Measurements from ENCODE around the gene MAP3K2. TPM values are rescaled to one million over a fixed set of nuclear protein-coding genes. Genes with fewer than 3 reads are reported as not detected.
A peak's percentile ranks its signal among the peaks of the same experiment; 100 is the strongest.

Gene MAP3K2
- total and polyA plus RNA-seq, 4 donors, result 17.7 to 51.0 (median 35.0) TPM

GRCh38 chr2:127314193-127314988 is 73.4 kb downstream of the MAP3K2 start:
- no peaks in the 10 kb centered on the region for H3K27me3 ChIP-seq (ENCODE audit: control insufficient read depth, insufficient read depth, low read length)
- no peaks in the 10 kb centered on the region for H3K9me3 ChIP-seq (ENCODE audit: control insufficient read depth, insufficient read depth, low read length)
- no peak for DNase-seq (ENCODE audit: low read depth in 4 of 6, low spot score in 6 of 6)
- H3K4me1 ChIP-seq (ENCODE audit: control insufficient read depth, insufficient read depth, low read length), result no peaks in the 10 kb centered on the region
- no peak overlapping the region for H3K27ac ChIP-seq (ENCODE audit: low read depth, low read length)
- H3K4me3 ChIP-seq (ENCODE audit: low read depth, low read length), result no peak overlapping the region
- peaks cover 34% of the 10 kb centered on the region for H3K36me3 ChIP-seq (ENCODE audit: control insufficient read depth, insufficient read depth, low read length)
- WGBS (ENCODE audit: insufficient coverage), result no CpG with 5 or more reads among the region's 7 CpGs

GRCh38 chr2:127313406-127313805 is 74.4 kb downstream of the MAP3K2 start:
- no peak overlapping the region for H3K4me3 ChIP-seq (ENCODE audit: low read depth, low read length)
- H3K4me1 ChIP-seq (ENCODE audit: control insufficient read depth, insufficient read depth, low read length), result no peaks in the 10 kb centered on the region
- peaks cover 30% of the 10 kb centered on the region for H3K36me3 ChIP-seq (ENCODE audit: control insufficient read depth, insufficient read depth, low read length)
- no peaks in the 10 kb centered on the region for H3K9me3 ChIP-seq (ENCODE audit: control insufficient read depth, insufficient read depth, low read length)
- H3K27ac ChIP-seq (ENCODE audit: low read depth, low read length), result no peak overlapping the region
- no peak for DNase-seq (ENCODE audit: low read depth in 4 of 6, low spot score in 6 of 6)
- no CpG with 5 or more reads among the region's 3 CpGs for WGBS (ENCODE audit: insufficient coverage)
- H3K27me3 ChIP-seq (ENCODE audit: control insufficient read depth, insufficient read depth, low read length), result no peaks in the 10 kb centered on the region

GRCh38 chr2:127310980-127311379 is 76.8 kb downstream of the MAP3K2 start:
- H3K27me3 ChIP-seq (ENCODE audit: control insufficient read depth, insufficient read depth, low read length), result no peaks in the 10 kb centered on the region
- H3K4me3 ChIP-seq (ENCODE audit: low read depth, low read length), result no peak overlapping the region
- WGBS (ENCODE audit: insufficient coverage), result 100% methylated on average over 1 of the region's 3 CpGs
- no peak overlapping the region for H3K27ac ChIP-seq (ENCODE audit: low read depth, low read length)
- peaks cover 23% of the 10 kb centered on the region for H3K36me3 ChIP-seq (ENCODE audit: control insufficient read depth, insufficient read depth, low read length)
- no peaks in the 10 kb centered on the region for H3K4me1 ChIP-seq (ENCODE audit: control insufficient read depth, insufficient read depth, low read length)
- DNase-seq (ENCODE audit: low read depth in 4 of 6, low spot score in 6 of 6), result no peak
- no peaks in the 10 kb centered on the region for H3K9me3 ChIP-seq (ENCODE audit: control insufficient read depth, insufficient read depth, low read length)

- DNase-seq (ENCODE audit: low read depth in 4 of 6, low spot score in 6 of 6), result no peak
- H3K36me3 ChIP-seq (ENCODE audit: control insufficient read depth, insufficient read depth, low read length), result peaks cover 18% of the 10 kb centered on the region
- no peak overlapping the region for H3K27ac ChIP-seq (ENCODE audit: low read depth, low read length)
- H3K4me3 ChIP-seq (ENCODE audit: low read depth, low read length), result no peak overlapping the region
- no CpG with 5 or more reads among the region's 4 CpGs for WGBS (ENCODE audit: insufficient coverage)
- H3K27me3 ChIP-seq (ENCODE audit: control insufficient read depth, insufficient read depth, low read length), result no peaks in the 10 kb centered on the region
- no peaks in the 10 kb centered on the region for H3K9me3 ChIP-seq (ENCODE audit: control insufficient read depth, insufficient read depth, low read length)
- H3K4me1 ChIP-seq (ENCODE audit: control insufficient read depth, insufficient read depth, low read length), result no peaks in the 10 kb centered on the region
Observed at GRCh38 chr2:127309468-127309867, 78.3 kb downstream of the MAP3K2 start.

GRCh38 chr2:127308586-127309138 is 79.1 kb downstream of the MAP3K2 start:
- H3K4me3 ChIP-seq (ENCODE audit: low read depth, low read length), result no peak overlapping the region
- no peaks in the 10 kb centered on the region for H3K4me1 ChIP-seq (ENCODE audit: control insufficient read depth, insufficient read depth, low read length)
- 86% methylated on average over 5 of the region's 7 CpGs for WGBS (ENCODE audit: insufficient coverage)
- no peaks in the 10 kb centered on the region for H3K9me3 ChIP-seq (ENCODE audit: control insufficient read depth, insufficient read depth, low read length)
- H3K27me3 ChIP-seq (ENCODE audit: control insufficient read depth, insufficient read depth, low read length), result no peaks in the 10 kb centered on the region
- peaks cover 10% of the 10 kb centered on the region for H3K36me3 ChIP-seq (ENCODE audit: control insufficient read depth, insufficient read depth, low read length)
- no peak for DNase-seq (ENCODE audit: low read depth in 4 of 6, low spot score in 6 of 6)
- no peak overlapping the region for H3K27ac ChIP-seq (ENCODE audit: low read depth, low read length)

GRCh38 chr2:127305990-127306585 is 81.7 kb downstream of the MAP3K2 start:
- H3K36me3 ChIP-seq (ENCODE audit: control insufficient read depth, insufficient read depth, low read length), result peaks cover 3% of the 10 kb centered on the region
- no peak for DNase-seq (ENCODE audit: low read depth in 4 of 6, low spot score in 6 of 6)
- no peaks in the 10 kb centered on the region for H3K9me3 ChIP-seq (ENCODE audit: control insufficient read depth, insufficient read depth, low read length)
- WGBS (ENCODE audit: insufficient coverage), result 100% methylated on average over 1 of the region's 4 CpGs
- H3K4me1 ChIP-seq (ENCODE audit: control insufficient read depth, insufficient read depth, low read length), result no peaks in the 10 kb centered on the region
- H3K27me3 ChIP-seq (ENCODE audit: control insufficient read depth, insufficient read depth, low read length), result no peaks in the 10 kb centered on the region
- no peak overlapping the region for H3K4me3 ChIP-seq (ENCODE audit: low read depth, low read length)
- no peak overlapping the region for H3K27ac ChIP-seq (ENCODE audit: low read depth, low read length)

- H3K4me1 ChIP-seq (ENCODE audit: control insufficient read depth, insufficient read depth, low read length), result no peaks in the 10 kb centered on the region
- DNase-seq (ENCODE audit: low read depth in 4 of 6, low spot score in 6 of 6), result no peak
- H3K9me3 ChIP-seq (ENCODE audit: control insufficient read depth, insufficient read depth, low read length), result no peaks in the 10 kb centered on the region
- no peaks in the 10 kb centered on the region for H3K27me3 ChIP-seq (ENCODE audit: control insufficient read depth, insufficient read depth, low read length)
- H3K4me3 ChIP-seq (ENCODE audit: low read depth, low read length), result no peak overlapping the region
- WGBS (ENCODE audit: insufficient coverage), result no CpG with 5 or more reads among the region's 1 CpG
- H3K27ac ChIP-seq (ENCODE audit: low read depth, low read length), result no peak overlapping the region
- H3K36me3 ChIP-seq (ENCODE audit: control insufficient read depth, insufficient read depth, low read length), result no peaks in the 10 kb centered on the region
Observed at GRCh38 chr2:127302168-127302567, 85.6 kb downstream of the MAP3K2 start.

- DNase-seq (ENCODE audit: low read depth in 4 of 6, low spot score in 6 of 6), result peak; percentile 68 to 98 (median 83)
- H3K27me3 ChIP-seq (ENCODE audit: control insufficient read depth, insufficient read depth, low read length), result no peaks in the 10 kb centered on the region
- WGBS (ENCODE audit: insufficient coverage), result under 1% methylated on average over 49 of the region's 55 CpGs
Observed at GRCh38 chr2:127293748-127294562, 93.8 kb downstream of the MAP3K2 start, which contains the start of gene ERCC3. Gene ERCC3, minus strand, starts transcription at chr2:127294144. Its CDS starts 63 bp downstream, at chr2:127294081.

GRCh38 chr2:127293386-127293747 is 94.4 kb downstream of the MAP3K2 start:
- 9% methylated on average over 13 of the region's 13 CpGs for WGBS (ENCODE audit: insufficient coverage)
- H3K36me3 ChIP-seq (ENCODE audit: control insufficient read depth, insufficient read depth, low read length), result peaks cover 38% of the 10 kb centered on the region
- peak in 1 of 6 donors; percentile 1 for DNase-seq (ENCODE audit: low read depth in 4 of 6, low spot score in 6 of 6)
- H3K27me3 ChIP-seq (ENCODE audit: control insufficient read depth, insufficient read depth, low read length), result no peaks in the 10 kb centered on the region
- H3K9me3 ChIP-seq (ENCODE audit: control insufficient read depth, insufficient read depth, low read length), result no peaks in the 10 kb centered on the region
- no peak overlapping the region for H3K27ac ChIP-seq (ENCODE audit: low read depth, low read length)
- peak overlapping the region; percentile 74 for H3K4me3 ChIP-seq (ENCODE audit: low read depth, low read length)
- peaks cover 6% of the 10 kb centered on the region for H3K4me1 ChIP-seq (ENCODE audit: control insufficient read depth, insufficient read depth, low read length)

More at GRCh38 chr2:127293748-127294562, 93.8 kb downstream of the MAP3K2 start, which contains the start of gene ERCC3:
- Histone ChIP-seq H3K36me3 (ENCODE audit: control insufficient read depth, insufficient read depth, low read length) (peaks cover 33% of the 10 kb centered on the region), H3K4me1 (ENCODE audit: control insufficient read depth, insufficient read depth, low read length) (peaks cover 6% of the 10 kb centered on the region), H3K4me3 (ENCODE audit: low read depth, low read length) (peak within 1 kb of the TSS; percentile 74), H3K27ac (ENCODE audit: low read depth, low read length) (no peak within 1 kb of the TSS), H3K9me3 (ENCODE audit: control insufficient read depth, insufficient read depth, low read length) (no peaks in the 10 kb centered on the region)

Data from spinal cord (tissue), 10 donors.